Measurements from ENCODE around the gene SLC8A3.

- TF ChIP-seq CTCF (IDR thresholded peaks at IDR 0.05 in 2 of 3, conservative IDR thresholded peaks at IDR 0.05 in 1 of 3; ENCODE audit: control insufficient read depth in 2 of 3, extremely low read depth in 1 of 3, insufficient read depth in 1 of 3, low read depth in 3 of 3, low read length in 3 of 3) (no peak), SIN3A (IDR thresholded peaks at IDR 0.05; ENCODE audit: low read depth, low read length) (no peak), POLR2AphosphoS5 (IDR thresholded peaks at IDR 0.05; ENCODE audit: low read length) (no peak), MYC (IDR thresholded peaks at IDR 0.05; ENCODE audit: insufficient read depth, insufficient read length, insufficient replicate concordance, low read length, severe bottlenecking) (no peak), RCOR1 (conservative IDR thresholded peaks at IDR 0.05; ENCODE audit: low read depth, low read length) (no peak), MLLT1 (IDR thresholded peaks at IDR 0.05) (no peak), ZNF274 (IDR thresholded peaks at IDR 0.05; ENCODE audit: insufficient read depth, insufficient read length) (no peak), EP300 (IDR thresholded peaks at IDR 0.05; ENCODE audit: borderline replicate concordance in 1 of 2, control insufficient read depth in 1 of 2, low read depth in 2 of 2, low read length in 2 of 2) (no peak), POLR2A (IDR thresholded peaks at IDR 0.05; ENCODE audit: low read depth, low read length) (no peak), RFX5 (IDR thresholded peaks at IDR 0.05; ENCODE audit: low read depth, low read length) (no peak), KDM1A (IDR thresholded peaks at IDR 0.05; ENCODE audit: borderline replicate concordance) (no peak), RAD21 (IDR thresholded peaks at IDR 0.05; ENCODE audit: insufficient read depth, low read depth, low read length) (no peak)
Measured at GRCh38 chr14:70043001-70043400, 145.8 kb downstream of the SLC8A3 start.
